Osteoblast (primary cell): Measurements from ENCODE around the gene HTR3A. TPM values are rescaled to one million over a fixed set of nuclear protein-coding genes. Genes with fewer than 3 reads are reported as not detected.

Source experiments
- DNase-seq: peaks from one replicate; pipeline ENCODE4 v3.0.0; 2011; ENCODE audit warnings: low spot score, mixed read lengths; ENCODE audit not compliant: insufficient read length; ENCODE audit errors: missing footprints
- H2AFZ ChIP-seq: 2 replicates; pipeline ENCODE4 v1.6.0; 2011; ENCODE audit warnings: mild to moderate bottlenecking, low read length
- H3K27ac ChIP-seq: 2 replicates; pipeline ENCODE4 v1.5.1; 2011; ENCODE audit warnings: mild to moderate bottlenecking, low read depth, low read length, moderate library complexity
- H3K27me3 ChIP-seq: 2 replicates; pipeline ENCODE4 v1.6.0; 2012; ENCODE audit warnings: mild to moderate bottlenecking, control low read depth, inconsistent platforms, low read length, moderate library complexity; ENCODE audit not compliant: insufficient read depth
- H3K36me3 ChIP-seq: 2 replicates; pipeline ENCODE4 v1.5.1; 2011; ENCODE audit warnings: mild to moderate bottlenecking, low read length, control low read depth, moderate library complexity; ENCODE audit not compliant: insufficient read depth
- H3K4me1 ChIP-seq: 2 replicates; pipeline ENCODE4 v1.5.1; 2011; ENCODE audit warnings: mild to moderate bottlenecking, low read length, control low read depth, moderate library complexity; ENCODE audit not compliant: insufficient read depth
- H3K4me2 ChIP-seq: 2 replicates; pipeline ENCODE4 v1.6.0; 2011; ENCODE audit warnings: mild to moderate bottlenecking, low read length; ENCODE audit not compliant: insufficient read depth
- H3K4me3 ChIP-seq: fragments of 200-600 bp; sonication (generic); 3 replicates; pipeline ENCODE4 v1.5.1; 2012; ENCODE audit warnings: mild to moderate bottlenecking, low read length, inconsistent platforms; ENCODE audit not compliant: insufficient read depth
- H3K79me2 ChIP-seq: 2 replicates; pipeline ENCODE4 v1.6.0; 2012; ENCODE audit warnings: mild to moderate bottlenecking, low read length, control low read depth, inconsistent platforms; ENCODE audit not compliant: insufficient read depth
- H3K9me3 ChIP-seq: 2 replicates; pipeline ENCODE4 v1.5.1; 2011; ENCODE audit warnings: low read depth, low read length, control low read depth
- H4K20me1 ChIP-seq: 2 replicates; pipeline ENCODE4 v1.6.0; 2012; ENCODE audit warnings: mild to moderate bottlenecking, low read length, control low read depth; ENCODE audit not compliant: insufficient read depth
- CTCF ChIP-seq: IDR thresholded peaks from 2 replicates; pipeline ENCODE4 v1.5.1; 2011; ENCODE audit warnings: mild to moderate bottlenecking, low read depth, low read length, moderate library complexity; ENCODE audit errors: extremely low read depth
- total RNA-seq: library from RNA; depleted of rRNA; stranded (reverse); fragments of >200 nt; gene quantifications from 2 replicates; pipeline ENCODE4 v1.2.3, GENCODE V29; 2012

HTR3A gene
- total RNA-seq, 1 donor: not detected

- H3K9me3 ChIP-seq: no peaks in the 10 kb centered on the region
- no peaks in the 10 kb centered on the region for H4K20me1 ChIP-seq
- no peak for DNase-seq
- H3K4me2 ChIP-seq: no peak overlapping the region
- no peaks in the 10 kb centered on the region for H3K27me3 ChIP-seq
- no peaks in the 10 kb centered on the region for H3K79me2 ChIP-seq
- no peak overlapping the region for H3K4me3 ChIP-seq
- H3K36me3 ChIP-seq: no peaks in the 10 kb centered on the region
- TF ChIP-seq CTCF: peak; percentile 61
- H2AFZ ChIP-seq: no peak overlapping the region
- no peaks in the 10 kb centered on the region for H3K4me1 ChIP-seq
- no peak overlapping the region for H3K27ac ChIP-seq
Observed at GRCh38 chr11:113994077-113994954, 19.4 kb downstream of the HTR3A start.

- Histone ChIP-seq H3K9me3 (no peaks in the 10 kb centered on the region), H3K79me2 (no peaks in the 10 kb centered on the region), H3K27me3 (no peaks in the 10 kb centered on the region), H2AFZ (no peak overlapping the region), H4K20me1 (no peaks in the 10 kb centered on the region), H3K4me2 (no peak overlapping the region), H3K36me3 (no peaks in the 10 kb centered on the region), H3K4me3 (no peak overlapping the region), H3K4me1 (no peaks in the 10 kb centered on the region), H3K27ac (no peak overlapping the region)
- no peak for TF ChIP-seq CTCF
- no peak for DNase-seq
Observed at GRCh38 chr11:113997473-113997872, 22.6 kb downstream of the HTR3A start.

- H3K27ac ChIP-seq: no peak overlapping the region
- no peak overlapping the region for H2AFZ ChIP-seq
- no peak for TF ChIP-seq CTCF
- H3K79me2 ChIP-seq: no peaks in the 10 kb centered on the region
- no peaks in the 10 kb centered on the region for H3K9me3 ChIP-seq
- H3K36me3 ChIP-seq: no peaks in the 10 kb centered on the region
- DNase-seq: no peak
- H3K27me3 ChIP-seq: no peaks in the 10 kb centered on the region
- H3K4me1 ChIP-seq: no peaks in the 10 kb centered on the region
- H3K4me3 ChIP-seq: no peak overlapping the region
- no peak overlapping the region for H3K4me2 ChIP-seq
- no peaks in the 10 kb centered on the region for H4K20me1 ChIP-seq
Observed at GRCh38 chr11:113998574-113998973, 23.7 kb downstream of the HTR3A start.

GRCh38 chr11:114000526-114000925 is 25.6 kb downstream of the HTR3A start:
- Histone ChIP-seq H3K4me3 (no peak overlapping the region), H3K9me3 (no peaks in the 10 kb centered on the region), H3K4me1 (no peaks in the 10 kb centered on the region), H3K27me3 (no peaks in the 10 kb centered on the region), H2AFZ (no peak overlapping the region), H4K20me1 (no peaks in the 10 kb centered on the region), H3K36me3 (no peaks in the 10 kb centered on the region), H3K79me2 (no peaks in the 10 kb centered on the region), H3K27ac (no peak overlapping the region), H3K4me2 (no peak overlapping the region)
- no peak for DNase-seq
- TF ChIP-seq CTCF: no peak
